Panc1 (cell line): ENCODE data around the gene RAB8A.

Experiments
- TCF7L2 ChIP-seq: IDR thresholded peaks from 2 replicates; pipeline ENCODE4 v1.6.1; 2011; ENCODE audit warnings: mild to moderate bottlenecking, low read depth, low read length, inconsistent platforms
- TF ChIP-seq, protein P1 (sequence below), 2 experiments: IDR thresholded peaks; 2 replicates each; pipeline ENCODE4 v1.6.1; 2011 to 2012; ENCODE audit warnings: low read depth in 2 of 2, control low read depth in 1 of 2, low read length in 1 of 2, mild to moderate bottlenecking in 1 of 2, moderate library complexity in 1 of 2; ENCODE audit not compliant: insufficient read depth in 1 of 2
- TF ChIP-seq, protein P2 (sequence below): fragments of 450-650 bp; IDR thresholded peaks from 2 replicates; pipeline ENCODE4 v1.5.1; 2017; ENCODE audit warnings: mild to moderate bottlenecking

DNA sequence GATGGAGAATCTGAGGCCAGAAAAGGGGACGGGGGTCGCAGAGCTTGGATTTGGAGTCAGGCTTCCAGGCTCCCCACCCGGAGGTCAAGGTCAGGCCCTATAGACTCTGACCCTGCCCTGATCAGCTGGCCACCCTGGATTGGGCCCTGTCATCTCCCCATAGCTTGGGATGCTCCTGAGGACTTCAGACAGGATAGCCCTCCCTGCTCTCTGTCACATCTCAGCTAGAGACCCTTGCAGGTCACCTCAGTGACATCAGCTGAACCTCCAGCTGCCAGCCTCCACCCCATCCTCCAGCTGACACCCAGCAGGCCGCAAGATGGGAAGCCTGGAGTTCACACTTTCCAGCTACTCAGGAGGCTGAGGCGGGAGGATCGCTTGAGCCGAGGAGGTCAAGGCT lies 38.2 kb upstream of the RAB8A start:
- no peak for TF ChIP-seq TCF7L2
- TF ChIP-seq, protein P1, sequence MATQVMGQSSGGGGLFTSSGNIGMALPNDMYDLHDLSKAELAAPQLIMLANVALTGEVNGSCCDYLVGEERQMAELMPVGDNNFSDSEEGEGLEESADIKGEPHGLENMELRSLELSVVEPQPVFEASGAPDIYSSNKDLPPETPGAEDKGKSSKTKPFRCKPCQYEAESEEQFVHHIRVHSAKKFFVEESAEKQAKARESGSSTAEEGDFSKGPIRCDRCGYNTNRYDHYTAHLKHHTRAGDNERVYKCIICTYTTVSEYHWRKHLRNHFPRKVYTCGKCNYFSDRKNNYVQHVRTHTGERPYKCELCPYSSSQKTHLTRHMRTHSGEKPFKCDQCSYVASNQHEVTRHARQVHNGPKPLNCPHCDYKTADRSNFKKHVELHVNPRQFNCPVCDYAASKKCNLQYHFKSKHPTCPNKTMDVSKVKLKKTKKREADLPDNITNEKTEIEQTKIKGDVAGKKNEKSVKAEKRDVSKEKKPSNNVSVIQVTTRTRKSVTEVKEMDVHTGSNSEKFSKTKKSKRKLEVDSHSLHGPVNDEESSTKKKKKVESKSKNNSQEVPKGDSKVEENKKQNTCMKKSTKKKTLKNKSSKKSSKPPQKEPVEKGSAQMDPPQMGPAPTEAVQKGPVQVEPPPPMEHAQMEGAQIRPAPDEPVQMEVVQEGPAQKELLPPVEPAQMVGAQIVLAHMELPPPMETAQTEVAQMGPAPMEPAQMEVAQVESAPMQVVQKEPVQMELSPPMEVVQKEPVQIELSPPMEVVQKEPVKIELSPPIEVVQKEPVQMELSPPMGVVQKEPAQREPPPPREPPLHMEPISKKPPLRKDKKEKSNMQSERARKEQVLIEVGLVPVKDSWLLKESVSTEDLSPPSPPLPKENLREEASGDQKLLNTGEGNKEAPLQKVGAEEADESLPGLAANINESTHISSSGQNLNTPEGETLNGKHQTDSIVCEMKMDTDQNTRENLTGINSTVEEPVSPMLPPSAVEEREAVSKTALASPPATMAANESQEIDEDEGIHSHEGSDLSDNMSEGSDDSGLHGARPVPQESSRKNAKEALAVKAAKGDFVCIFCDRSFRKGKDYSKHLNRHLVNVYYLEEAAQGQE (IDR thresholded peaks at IDR 0.05; ENCODE audit: insufficient read depth in 1 of 2, low read depth in 2 of 2, low read length in 1 of 2): no peak
- TF ChIP-seq, protein P2, sequence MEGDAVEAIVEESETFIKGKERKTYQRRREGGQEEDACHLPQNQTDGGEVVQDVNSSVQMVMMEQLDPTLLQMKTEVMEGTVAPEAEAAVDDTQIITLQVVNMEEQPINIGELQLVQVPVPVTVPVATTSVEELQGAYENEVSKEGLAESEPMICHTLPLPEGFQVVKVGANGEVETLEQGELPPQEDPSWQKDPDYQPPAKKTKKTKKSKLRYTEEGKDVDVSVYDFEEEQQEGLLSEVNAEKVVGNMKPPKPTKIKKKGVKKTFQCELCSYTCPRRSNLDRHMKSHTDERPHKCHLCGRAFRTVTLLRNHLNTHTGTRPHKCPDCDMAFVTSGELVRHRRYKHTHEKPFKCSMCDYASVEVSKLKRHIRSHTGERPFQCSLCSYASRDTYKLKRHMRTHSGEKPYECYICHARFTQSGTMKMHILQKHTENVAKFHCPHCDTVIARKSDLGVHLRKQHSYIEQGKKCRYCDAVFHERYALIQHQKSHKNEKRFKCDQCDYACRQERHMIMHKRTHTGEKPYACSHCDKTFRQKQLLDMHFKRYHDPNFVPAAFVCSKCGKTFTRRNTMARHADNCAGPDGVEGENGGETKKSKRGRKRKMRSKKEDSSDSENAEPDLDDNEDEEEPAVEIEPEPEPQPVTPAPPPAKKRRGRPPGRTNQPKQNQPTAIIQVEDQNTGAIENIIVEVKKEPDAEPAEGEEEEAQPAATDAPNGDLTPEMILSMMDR: no peak
